ENCODE measurements around the gene TMEM140.
"Not testable (repeated sequence)": the region's sequence is repeated elsewhere in the genome, so short reads cannot be mapped to it uniquely, and the experiment has no call there.

Gene TMEM140

GRCh38 chr7:135195968-135196629 lies 48.2 kb downstream of the TMEM140 start:
- FAIRE-seq, result no peak

GRCh38 chr7:135197343-135197742 lies 49.5 kb downstream of the TMEM140 start:
- no peak for FAIRE-seq

- no peak for FAIRE-seq
These were observed 50.2 kb downstream of the TMEM140 start for GRCh38 chr7:135197906-135198655.

DNA sequence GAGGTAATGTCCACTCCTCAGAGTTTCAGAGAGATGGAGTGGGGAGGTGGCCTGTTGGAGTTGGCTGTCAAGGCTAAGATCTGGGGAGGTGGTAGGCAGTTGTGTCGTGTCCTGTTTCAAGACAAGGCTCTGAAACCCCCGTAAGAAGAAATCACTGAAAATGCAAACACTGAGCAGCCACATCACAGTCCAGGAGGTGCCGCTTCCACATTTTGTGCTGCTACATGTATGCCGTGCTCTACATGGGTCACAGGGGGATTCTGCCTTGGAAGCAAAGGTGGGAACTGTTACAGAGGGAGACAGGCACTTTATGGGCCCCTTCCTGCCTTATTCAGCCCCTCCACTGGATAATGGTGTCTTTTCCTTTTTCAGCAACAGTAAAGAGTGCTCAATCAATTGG lies 51.6 kb downstream of the TMEM140 start:
- no peak for FAIRE-seq

GRCh38 chr7:135200821-135201331 lies 53.0 kb downstream of the TMEM140 start:
- FAIRE-seq, result no peak

DNA sequence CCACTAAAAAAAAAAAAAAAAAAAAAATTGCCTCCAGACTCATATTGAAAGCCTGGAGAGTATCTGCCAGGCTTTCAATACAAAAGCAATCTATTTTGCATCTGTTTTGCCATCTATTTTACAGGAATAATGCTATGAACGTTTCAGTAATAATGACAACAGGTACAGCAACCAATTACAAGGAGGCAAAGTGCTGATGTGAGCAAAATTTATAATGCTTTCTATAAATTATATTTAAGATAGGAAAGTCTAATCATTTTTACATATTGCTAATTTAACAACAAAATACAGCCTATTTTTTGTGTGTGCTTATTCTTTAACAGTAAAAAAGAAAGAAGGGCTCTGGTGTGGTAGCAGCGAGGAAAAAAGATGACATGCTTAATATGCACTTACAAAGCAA lies 53.5 kb downstream of the TMEM140 start:
- FAIRE-seq, result no peak

GRCh38 chr7:135204341-135204749 lies 56.5 kb downstream of the TMEM140 start:
- FAIRE-seq, result no peak

GRCh38 chr7:135204876-135205275 lies 57.0 kb downstream of the TMEM140 start:
- no peak for FAIRE-seq

DNA sequence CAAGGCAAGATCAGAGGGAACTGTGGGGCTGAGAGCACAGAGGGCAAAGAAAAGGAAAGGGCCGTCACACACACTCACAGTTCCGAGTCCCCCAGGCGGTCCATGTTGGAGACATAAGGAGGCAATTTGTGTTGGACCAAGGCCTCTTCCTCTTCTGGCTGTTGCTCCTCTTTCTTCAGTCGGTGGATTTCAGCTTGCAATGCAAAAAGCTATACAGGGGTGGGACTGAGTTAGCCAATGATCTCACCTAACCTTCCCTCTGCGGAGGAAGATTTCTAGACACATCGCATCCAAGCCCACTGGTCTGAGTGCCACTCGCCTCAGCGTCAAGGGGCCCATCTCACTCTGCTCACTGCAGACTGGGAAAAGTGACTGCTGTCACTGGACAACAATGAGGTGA lies 58.0 kb downstream of the TMEM140 start:
- FAIRE-seq, result no peak

DNA sequence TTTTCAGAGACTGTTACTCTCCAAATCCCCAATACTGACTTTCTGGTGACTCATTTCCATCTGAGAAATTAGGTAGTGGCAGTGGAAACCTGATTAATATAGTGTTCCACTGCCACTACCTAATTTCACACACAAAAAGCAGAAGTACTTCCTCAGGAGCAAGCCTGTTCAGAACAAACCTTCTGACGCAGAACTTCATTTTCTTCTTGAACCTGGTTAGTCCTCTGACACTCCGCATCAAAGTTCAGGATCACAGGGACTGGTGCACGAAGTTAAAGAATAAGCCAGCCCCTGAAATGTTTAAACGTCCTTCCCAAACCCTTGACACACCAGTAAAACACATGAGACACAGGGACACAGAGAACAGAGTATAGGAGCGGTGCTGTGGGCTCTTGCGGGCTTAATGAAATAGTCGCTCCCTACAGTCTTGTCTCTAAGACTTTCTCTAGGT lies 59.1 kb downstream of the TMEM140 start:
- no peak for FAIRE-seq

- no peak for FAIRE-seq
These were observed 59.7 kb downstream of the TMEM140 start for GRCh38 chr7:135207406-135208101.

DNA sequence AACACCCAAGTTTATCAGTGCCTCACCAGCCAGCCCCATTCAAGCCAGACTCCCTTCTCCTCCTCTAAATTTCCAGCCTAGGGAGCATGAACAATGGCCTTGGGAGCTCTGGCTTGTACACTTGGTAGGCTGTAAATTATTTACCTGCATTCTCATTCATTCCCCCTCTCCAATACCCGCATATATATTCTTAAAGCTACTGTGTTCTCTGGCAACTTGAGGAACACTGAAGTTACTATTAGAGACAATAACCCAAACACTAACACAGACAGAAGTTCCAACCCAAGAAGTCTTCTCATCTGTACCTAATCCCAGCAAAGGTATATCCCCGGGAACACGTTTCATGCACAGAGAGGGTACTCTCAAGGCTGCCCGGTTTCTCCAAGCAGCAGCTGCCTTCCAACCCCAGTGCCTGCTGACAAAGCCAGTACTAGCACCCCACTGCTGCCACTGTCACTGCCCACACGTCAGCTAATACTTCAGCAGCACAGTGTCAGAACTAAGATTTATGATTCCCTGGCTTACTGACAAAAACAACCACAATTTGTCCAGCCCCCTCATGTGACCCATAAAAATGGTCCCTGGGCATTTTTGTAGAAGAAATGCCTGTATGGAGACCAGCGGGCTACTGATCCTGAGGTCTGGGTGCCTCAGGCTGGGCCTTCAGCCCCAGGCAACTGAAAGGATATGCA lies 60.4 kb downstream of the TMEM140 start:
- no peak for FAIRE-seq

DNA sequence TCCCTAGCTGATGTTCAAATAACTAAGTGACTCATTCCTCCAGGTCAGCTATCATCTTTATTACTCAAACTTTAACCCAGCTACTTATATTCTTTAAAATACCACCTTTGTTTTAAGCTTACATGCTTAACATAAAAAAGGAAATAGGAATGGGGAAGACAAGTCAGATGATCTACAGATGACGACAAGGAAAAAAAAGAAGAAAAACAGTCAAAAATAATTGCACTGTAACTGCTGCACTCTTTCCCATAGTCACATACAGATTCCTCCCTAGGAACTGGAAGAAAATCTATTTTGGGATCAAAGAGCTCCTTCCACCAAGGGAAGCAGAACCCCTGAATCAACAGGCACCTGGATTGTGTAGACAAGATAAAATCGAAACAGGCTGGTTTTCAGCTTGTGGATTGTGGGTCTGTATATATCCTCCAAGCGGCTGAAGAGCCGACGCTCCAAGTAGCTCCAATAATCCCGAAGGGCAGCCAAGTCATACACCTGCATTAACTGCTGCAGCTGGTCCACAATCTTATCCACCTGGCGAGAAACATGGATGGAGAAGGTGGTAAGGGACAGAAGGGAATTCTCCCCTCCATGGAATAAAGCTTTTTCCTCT lies 61.5 kb downstream of the TMEM140 start:
- no peak for FAIRE-seq

DNA sequence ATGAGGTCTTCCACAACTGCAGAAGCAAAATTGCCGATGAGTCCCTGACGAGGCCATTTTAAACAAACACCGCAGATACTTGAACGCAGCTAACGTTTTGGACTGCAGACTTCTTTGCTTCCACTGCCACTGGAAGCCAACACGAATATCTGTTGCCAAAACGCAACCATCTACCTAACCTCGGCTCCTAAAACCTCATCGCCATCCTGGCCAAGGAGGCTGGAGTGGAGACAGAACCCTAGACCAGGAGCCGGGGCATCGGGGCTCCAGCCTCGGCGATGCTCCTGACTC lies 63.0 kb downstream of the TMEM140 start:
- FAIRE-seq, result no peak

- no peak for FAIRE-seq
These were observed 63.5 kb downstream of the TMEM140 start, which contains the start of gene WDR91 for GRCh38 chr7:135211179-135211945. WDR91 (minus strand) TSS chr7:135211526; CDS start chr7:135211502, 24 bp downstream.

DNA sequence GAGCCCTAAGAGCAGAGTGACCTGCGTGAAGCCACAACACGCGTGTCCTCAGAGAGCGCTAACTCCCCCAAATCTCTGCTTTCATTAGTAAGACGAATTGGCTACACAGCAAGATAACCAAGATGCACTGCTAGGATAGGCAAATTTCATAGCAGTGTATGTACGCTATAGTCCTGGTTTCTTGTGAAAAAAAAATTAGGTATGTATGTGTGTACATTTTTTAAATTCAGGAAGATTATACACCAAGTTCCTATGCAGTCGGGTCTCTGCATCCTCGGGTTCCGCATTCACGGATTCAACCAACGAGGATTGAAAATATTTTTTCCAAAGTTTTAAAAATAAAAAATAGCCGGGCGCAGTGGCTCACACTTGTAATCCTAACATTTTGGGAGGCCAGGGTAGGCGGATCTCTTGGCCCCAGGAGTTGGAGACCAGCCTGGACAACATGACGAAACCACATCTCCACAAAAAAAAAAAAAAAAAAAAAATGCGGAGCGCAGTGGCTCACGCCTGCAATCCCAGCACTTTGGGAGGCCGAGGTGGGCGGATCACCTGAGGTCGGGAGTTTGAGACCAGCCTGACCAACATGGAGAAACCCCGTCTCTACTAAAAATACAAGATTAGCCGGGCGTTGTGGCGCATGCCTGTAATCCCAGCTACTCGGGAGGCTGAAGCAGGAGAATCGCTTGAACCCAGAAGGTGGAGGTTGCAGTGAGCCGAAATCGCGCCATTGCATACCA lies 64.2 kb downstream of the TMEM140 start:
- FAIRE-seq, result not testable (repeated sequence)

GRCh38 chr7:135213831-135214230 lies 66.0 kb downstream of the TMEM140 start:
- FAIRE-seq, result no peak

- FAIRE-seq, result no peak
These were observed 67.3 kb downstream of the TMEM140 start for GRCh38 chr7:135215180-135215579.

DNA sequence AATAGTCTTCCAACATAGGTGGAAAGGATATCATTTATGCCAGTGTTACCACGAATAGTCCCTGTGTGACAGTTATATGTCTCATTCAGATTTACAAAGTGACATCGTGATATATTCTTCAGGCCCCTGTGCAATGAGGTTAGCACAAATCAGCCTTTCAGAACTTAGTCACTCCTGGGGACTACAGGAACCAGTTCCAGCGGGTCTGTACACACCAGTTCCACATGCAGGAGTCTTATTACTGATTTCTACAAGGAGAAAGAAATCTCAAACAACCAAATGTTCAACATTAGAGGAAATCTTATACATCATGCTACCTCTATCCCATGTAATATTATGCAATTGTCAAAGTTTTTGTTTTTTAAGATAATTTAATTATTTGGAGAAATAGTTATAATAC lies 67.8 kb downstream of the TMEM140 start:
- FAIRE-seq, result peak; percentile 53
